ENCODE results near the gene ZBTB38.

ZBTB38 gene

GRCh38 chr3:141341536-141341935 lies 26.8 kb upstream of the ZBTB38 start:
- no peak for DNase-seq

DNA sequence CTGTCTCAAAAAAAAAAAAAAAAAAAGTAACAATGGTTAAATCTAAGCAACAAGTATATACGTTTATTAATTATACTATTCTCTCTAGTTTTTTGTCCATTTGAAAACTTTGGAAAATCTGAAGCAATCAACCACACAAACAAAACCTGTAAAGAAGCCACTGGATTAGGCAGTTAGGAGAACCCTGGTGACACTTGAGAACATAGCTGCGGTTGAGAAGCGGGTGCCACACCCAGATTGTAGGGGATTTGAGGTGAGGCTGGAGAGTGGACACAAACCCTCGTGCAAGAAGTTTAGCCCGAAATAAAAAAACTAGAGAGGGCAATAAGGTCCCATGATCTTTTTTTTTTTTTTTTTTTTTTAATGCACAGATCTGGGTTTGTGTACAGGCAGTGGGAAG lies 25.9 kb upstream of the ZBTB38 start:
- DNase-seq = no peak

DNA sequence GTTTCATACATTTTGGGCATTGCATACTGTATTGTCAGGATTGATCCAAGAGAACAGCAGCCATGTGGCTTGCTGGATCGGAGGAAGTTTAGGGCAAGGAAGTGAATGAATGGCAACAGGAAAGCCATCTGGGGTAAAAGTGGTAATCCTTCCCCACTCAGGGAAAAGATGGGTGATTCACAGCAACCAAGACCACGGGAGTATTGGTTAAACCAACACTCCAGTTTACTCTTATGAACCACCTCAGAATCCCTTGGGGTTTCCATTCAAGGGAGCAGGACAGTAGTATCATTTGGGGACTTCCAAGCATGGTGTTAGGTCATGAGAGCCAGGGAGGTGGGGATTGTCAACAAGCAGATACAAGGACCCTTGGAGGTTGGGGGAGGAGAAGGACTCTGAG lies 25.2 kb upstream of the ZBTB38 start:
- DNase-seq = no peak

- DNase-seq = no peak
Measured at GRCh38 chr3:141343865-141344271, 24.4 kb upstream of the ZBTB38 start.

DNA sequence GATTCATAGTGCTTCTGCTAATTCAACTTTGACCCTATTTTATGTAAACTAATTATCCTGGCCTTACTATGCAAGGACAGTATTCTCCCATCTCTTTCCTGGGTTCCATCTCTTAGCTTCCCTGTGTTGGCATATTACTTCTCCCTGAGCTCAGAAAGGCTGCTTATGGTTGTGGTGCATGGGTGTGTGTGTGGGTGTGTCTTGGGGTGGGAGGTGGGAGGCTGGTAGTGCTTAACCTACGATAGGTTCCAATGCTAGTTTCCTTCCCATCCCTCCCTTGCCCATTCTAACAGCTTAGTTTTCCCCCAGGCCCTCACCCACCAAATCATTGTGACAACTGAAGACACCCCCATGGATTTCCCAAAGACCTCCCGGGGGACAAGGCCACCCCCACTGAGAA lies 22.8 kb upstream of the ZBTB38 start:
- no peak for DNase-seq

DNA sequence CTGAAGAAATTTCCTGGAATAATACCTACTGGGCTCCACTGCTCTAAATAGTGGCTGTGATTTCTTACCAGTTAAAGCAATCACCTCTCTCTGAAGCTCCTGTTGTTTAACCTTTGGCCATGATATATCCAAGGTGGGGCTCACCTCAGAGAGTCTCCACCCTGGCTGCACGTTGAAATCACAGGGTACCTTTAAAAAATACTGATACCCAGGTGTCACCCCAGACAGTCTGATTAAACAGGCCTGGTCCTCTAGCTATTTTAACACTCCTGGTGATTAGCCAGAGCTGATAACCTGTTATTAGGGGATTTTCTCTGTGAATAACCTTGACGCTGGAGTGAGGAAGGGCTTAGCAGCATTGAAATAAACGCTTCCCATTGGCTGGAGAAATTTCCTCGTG lies 22.3 kb upstream of the ZBTB38 start:
- no peak for DNase-seq

GRCh38 chr3:141346418-141346817 lies 21.9 kb upstream of the ZBTB38 start:
- DNase-seq = no peak

- no peak for DNase-seq
Measured at GRCh38 chr3:141346839-141347238, 21.5 kb upstream of the ZBTB38 start.

GRCh38 chr3:141348837-141349236 lies 19.5 kb upstream of the ZBTB38 start:
- no peak for DNase-seq

DNA sequence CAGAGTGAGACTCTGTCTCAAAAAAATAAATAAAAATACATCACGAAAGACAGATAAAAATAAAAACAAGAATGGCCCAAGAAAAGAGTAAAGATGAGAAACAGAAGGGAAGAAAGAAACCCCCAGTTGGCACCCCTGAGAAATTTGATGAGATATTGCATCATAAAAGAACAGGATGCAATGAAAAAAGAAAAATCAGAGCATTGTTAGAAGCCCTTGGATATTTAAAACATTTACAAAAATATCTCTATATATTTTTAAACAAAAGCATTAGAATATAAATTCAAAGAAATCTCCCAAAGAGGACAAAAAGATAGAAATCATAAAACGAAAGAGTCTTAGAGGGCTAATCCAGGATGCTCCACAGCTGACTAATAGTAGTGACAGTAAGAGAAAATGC lies 18.6 kb upstream of the ZBTB38 start:
- DNase-seq = no peak

DNA sequence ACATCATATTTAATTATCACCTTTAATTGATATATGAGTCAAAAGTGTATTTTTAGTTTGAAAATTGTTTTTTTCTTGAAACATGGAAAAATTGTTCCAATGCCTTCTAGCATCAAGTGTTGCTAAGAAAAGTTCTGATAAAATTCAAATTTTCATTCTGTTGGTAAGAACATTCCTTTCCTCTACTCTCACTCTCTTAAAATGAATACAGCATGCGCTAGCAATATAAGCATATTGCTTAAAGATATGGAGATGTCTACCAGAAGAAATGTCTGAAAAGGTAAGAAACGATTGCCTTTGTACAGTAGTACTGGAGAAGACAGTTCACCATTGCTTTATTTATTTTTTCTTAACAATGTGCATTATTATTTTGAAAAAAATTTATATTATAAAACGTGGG lies 17.6 kb upstream of the ZBTB38 start:
- no peak for DNase-seq

- no peak for DNase-seq
Measured at GRCh38 chr3:141352262-141352984, 15.9 kb upstream of the ZBTB38 start.

DNA sequence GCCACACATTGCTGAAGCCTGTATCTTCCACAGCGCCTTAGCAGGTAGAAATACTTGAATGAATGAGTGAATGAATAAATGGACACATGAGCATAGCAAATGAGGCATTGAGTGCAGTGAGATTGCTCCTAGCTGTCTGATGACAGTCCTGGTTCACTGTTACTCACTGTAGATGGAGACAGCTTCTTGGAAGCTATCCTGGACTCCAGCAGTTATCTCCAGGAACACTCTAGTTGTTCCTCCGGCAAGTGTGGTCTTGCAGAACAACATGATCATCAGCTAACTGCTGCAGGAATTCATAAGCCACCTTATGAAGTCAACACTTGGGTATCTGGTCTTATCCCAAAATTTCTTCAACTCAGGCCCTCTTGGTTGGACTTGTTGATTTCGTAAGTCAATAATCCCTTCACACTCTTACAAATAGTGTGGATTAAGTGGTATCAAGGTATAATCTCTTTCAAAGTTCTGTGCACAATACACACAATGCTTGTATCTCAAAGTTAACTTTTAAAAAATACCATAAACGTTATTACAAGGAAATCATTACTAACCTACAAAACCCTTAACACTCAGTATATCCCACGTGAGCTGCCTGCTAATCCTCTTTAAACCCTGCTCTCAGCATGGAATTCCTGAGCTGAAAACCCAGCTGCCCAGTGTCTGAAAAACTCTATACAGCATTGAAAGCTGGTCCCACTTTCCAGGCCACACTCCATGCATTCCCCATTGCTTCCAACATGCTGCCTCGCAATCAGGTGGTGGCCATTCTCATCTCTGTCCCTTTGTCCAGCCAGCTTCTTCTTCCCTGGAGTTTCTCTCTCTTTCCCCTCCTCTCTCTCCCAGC lies 14.4 kb upstream of the ZBTB38 start:
- no peak for DNase-seq

DNA sequence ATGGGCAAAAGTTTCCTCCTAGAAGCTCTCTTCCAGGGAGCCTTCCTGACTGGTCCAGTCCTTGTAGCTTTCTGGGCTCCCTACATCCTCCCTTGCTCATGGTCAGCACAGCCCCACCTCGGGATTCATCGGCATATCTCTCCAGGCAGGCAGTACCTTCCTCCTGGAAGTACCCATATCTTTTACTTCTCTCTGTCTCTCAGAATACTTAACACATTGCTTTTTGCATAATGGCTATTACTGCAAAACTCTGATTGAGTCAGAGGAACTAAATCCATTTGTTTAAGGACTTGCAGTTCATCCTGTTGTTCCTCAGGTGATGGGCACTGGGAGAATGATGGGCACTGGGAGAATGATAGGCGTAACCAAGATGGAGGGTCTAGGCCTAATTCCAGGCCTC lies 13.8 kb upstream of the ZBTB38 start:
- DNase-seq = no peak

GRCh38 chr3:141355242-141355641 lies 13.1 kb upstream of the ZBTB38 start:
- no peak for DNase-seq

DNA sequence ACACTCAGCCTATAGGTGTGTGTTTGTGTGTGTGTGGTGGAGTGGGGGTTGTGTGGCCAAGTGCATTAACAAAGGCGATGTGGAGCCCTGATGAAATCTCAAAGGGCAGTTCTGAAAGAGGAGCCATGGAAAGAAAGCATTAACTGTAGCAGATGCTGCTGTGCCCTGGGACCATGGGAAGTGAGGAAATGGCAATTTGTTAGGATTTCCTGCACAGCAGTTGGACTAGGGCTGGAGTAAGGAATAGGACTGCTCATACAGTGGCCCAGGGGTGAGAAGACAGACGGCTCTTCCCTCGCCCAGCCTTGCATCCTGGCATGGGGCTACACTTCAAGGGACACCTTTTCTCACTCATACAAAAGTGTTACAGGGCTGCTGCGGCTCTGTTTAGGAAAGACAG lies 12.3 kb upstream of the ZBTB38 start:
- DNase-seq = no peak

GRCh38 chr3:141360888-141361598 lies 7.3 kb upstream of the ZBTB38 start:
- peak; percentile 16 for DNase-seq

- DNase-seq = no peak
Measured at GRCh38 chr3:141362736-141363135, 5.6 kb upstream of the ZBTB38 start.

DNA sequence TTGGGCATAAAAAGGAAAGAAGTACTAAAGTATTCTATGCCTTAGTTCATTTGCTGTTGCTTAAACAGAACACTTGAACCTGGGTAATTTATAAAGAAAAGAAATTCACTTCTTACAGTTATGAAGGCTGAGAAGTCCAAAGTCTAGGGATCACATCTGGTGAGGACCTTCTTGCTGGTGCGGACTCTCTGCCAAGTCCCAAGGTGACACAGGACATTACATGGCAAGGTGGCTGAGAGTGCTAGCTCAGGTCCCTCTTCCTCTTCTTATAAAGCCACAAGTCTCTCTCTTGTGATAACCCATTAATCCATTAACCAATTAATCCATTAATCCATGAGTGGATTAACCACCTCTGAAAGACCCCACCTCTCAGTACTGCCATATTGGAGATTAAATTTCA lies 3.1 kb upstream of the ZBTB38 start:
- DNase-seq = no peak

GRCh38 chr3:141366285-141367037 lies 1.8 kb upstream of the ZBTB38 start:
- no peak for DNase-seq

- DNase-seq = no peak
Measured at GRCh38 chr3:141367038-141367730, 1.1 kb upstream of the ZBTB38 start.

Measured in NCI-H1694 (cell line).